HG03442 (cell line): ENCODE measurements around the gene NUDCD2.
A peak's percentile ranks its signal among the peaks of the same experiment; 100 is the strongest.

Source experiments
- ATAC-seq: cut with Tn5 transposase; IDR thresholded peaks from one replicate; pipeline ENCODE4 v1.9.1; 2021; ENCODE audit warnings: mild to moderate bottlenecking, moderate library complexity; ENCODE audit not compliant: unreplicated experiment

NUDCD2 gene, protein sequence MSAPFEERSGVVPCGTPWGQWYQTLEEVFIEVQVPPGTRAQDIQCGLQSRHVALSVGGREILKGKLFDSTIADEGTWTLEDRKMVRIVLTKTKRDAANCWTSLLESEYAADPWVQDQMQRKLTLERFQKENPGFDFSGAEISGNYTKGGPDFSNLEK

DNA sequence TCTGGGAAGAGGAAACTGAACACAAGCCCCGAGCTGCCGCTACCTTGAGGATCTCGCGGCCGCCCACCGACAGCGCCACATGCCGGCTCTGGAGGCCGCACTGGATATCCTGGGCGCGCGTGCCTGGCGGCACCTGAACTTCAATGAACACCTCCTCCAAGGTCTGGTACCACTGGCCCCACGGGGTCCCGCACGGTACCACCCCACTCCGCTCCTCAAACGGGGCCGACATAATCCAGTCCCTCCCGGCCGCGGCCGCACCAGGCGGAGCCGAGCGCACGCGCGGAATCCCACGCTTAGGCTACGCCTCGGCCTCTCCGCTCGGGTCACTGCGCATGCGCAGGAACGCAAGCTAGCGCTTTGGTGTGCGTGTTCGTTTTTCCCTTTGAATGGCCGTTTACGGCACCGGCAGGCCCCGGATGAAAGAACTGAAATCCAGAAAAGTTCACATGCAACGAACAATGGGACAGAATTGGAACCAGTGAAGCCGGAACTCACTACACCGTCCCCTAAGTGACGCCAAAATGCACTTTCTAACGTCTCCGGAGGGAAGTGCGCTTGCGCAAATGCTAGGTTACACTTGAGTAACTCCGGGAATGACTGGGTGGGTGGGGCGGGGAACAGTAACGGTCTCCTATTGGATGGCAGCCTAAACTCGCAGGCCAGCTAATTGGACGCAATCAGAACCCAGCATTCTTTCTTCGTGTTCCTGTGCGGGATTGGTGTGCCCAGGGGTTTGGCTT lies at the start of gene NUDCD2:
NUDCD2 (minus strand) TSS at position 284 of the 743 bp plus-strand sequence; CDS start at position 232, 52 bp downstream.
- ATAC-seq, result peak; percentile 78

DNA sequence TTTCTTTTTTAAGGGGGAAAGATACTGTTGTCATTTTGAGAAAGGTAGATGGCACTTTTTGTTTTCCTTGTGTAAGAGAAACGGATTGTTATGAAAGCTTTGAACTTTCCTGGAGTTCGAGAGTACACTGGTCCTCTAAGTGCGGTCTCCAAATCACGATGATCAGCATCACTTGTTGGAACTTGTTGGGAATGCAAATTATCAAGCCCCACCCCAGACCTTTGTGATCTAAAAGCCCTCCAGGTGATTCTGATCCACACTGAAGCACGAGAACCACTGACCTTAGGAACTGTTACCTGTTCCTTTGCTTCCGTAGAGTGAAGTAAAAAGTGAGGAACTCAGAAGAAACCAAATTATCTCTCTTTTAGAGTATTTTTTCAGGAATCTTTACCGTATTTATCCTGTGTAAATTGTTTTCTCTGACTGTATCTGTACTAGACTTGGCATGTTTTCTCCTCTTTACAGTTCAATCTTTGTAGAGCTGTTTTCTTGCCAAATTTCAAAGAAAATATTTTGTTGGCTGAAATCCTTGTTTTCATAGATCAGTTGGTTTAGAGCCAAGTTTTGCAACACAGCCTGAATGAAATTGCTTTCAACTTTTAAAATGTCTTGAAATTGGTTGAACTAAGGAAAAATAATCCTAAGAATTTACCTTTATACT lies 49.5 kb upstream of the NUDCD2 start:
- ATAC-seq, result no peak

GRCh38 chr5:163508753-163509152 lies 48.9 kb upstream of the NUDCD2 start:
- ATAC-seq, result no peak

GRCh38 chr5:163506726-163507125 lies 46.8 kb upstream of the NUDCD2 start:
- no peak for ATAC-seq

GRCh38 chr5:163506095-163506457 lies 46.2 kb upstream of the NUDCD2 start:
- peak; percentile 12 for ATAC-seq

- ATAC-seq, result peak; percentile 84
Measured at GRCh38 chr5:163505368-163506094, 45.6 kb upstream of the NUDCD2 start, which contains the start of gene MAT2B. Gene MAT2B (plus strand): TSS chr5:163505619. CDS start chr5:163505687, 68 bp downstream.

GRCh38 chr5:163505049-163505367 lies 45.1 kb upstream of the NUDCD2 start:
- ATAC-seq, result no peak

DNA sequence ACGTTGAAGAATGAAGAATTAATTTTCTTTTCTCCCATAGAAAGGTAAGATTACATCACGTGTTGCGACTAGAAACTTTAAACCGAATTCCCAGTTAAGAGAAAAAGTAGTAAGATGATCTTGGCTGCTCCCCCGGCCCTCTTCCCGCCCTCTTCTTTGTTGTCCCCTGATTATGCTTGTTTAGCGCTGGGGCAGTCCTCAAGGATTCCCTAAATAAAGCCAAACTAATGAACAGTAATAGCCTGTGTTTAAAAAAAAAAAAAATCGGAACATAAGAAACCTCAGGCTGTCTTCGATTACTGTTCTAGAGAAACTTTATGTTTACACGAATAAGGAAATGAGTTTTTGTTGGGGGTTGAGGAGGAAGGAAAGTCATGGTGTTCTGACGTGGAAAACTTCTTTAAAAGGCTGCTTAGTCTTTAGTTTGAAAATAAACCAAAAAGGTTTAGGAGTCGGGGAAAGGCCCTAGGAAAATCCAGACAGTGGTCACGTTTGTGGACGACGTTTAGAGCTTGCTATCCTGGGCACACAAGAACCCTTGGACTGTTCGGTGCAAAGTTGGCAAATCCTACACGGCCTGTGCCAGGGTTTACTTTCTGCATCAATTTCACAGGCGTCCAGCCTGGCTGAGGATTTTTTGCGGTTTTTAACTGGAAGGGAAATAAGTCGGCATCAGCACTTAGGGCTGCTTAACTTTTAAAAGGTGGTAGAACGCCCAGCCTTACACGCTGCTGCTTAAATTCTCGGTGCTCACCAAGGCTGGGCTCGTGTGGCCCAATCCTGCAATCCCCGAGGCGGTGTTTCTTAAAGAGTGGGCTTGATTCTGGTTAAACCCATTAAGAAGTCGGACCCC lies 44.4 kb upstream of the NUDCD2 start:
- no peak for ATAC-seq

- ATAC-seq, result peak; percentile 6
Measured at GRCh38 chr5:163503106-163504078, 43.5 kb upstream of the NUDCD2 start.

DNA sequence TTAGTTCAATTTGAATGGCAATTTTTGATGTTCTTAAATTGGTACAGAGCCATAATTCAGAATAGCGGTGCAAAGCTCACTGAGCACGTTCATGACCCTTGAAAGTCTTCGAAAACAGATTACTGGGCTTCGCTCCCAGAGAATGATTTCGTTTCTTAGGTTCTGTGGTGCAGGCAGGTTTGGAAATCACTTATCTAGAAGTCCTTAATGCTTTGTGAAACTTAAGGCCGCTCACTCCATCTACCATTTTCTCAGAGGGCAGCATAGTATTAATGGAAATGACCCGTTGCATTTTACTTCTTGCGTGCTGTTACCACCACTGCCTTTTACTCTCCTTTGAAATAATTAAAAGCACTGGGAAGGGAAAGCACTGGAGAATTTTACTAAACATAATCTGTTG lies 42.6 kb upstream of the NUDCD2 start:
- ATAC-seq, result no peak

GRCh38 chr5:163498886-163499285 lies 39.0 kb upstream of the NUDCD2 start:
- no peak for ATAC-seq

DNA sequence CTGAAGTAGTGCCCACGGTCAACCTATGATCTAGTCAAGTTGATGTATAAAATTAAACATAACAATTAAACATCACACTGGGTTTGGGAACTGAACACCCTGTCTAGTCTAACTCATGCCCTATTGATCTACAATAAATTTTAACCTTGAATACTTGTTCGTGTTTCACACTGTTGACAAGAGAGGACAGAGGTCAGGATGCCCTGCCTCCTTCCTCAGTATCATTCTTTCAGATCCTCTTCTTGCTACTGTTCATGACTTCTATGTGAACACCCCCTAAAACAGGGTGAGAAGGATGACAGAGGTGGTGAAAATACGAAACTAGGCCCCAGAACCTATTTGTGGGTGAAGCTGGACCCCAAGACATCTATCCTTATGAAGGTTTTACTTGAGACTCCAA lies 37.4 kb upstream of the NUDCD2 start:
- ATAC-seq, result peak; percentile 56

DNA sequence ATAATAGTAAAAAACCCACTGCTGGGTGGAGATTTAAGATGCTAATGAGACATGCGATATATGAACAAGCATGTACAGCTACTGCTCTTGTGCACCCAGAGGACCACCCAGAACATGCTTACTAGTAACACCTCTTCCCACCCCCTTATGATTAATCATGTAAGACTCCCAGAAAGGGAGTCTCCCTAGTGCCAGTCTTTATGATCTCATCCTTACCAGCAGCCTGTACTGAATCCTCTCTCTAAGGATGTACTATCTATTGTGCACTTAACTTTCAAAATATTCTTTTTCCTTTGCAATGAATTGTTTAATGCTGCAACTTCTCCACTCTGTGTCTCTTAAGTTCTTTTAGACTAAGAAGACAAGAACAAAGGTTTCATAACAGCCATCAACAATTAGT lies 36.4 kb upstream of the NUDCD2 start:
- ATAC-seq, result no peak

GRCh38 chr5:163489745-163490075 lies 29.8 kb upstream of the NUDCD2 start:
- no peak for ATAC-seq

DNA sequence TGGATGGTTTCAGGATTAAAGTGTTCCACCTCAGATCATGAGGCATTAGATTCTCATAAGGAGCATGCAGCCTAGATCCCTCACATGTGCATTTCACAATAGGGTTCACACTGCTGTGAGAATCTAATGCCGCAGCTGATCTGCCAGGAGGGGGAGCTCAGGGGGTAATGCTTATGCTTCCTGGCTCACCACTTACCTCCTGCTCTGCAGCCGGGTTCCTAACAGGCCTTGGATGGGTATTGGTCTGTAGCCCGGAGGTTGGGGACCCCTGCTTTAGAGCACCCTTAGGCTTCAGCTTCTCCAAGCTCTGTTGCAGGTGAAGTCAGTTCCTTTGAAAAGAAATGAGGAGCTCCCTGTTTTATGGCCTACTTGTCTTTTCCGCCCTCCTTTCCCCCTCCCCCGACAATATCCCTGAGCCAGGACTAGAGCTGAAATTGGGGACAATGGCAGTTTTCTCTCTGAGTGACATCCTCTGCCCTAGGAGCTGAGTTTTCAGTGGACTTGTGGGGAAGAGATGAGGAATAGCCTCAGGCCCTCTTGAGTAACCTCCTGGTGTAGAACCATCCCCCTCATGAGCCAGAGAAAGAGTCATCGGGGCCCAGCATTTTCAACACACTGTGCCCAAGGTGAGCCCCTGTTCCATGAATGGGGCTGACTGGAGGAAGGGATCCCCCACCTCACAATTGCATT lies 29.3 kb upstream of the NUDCD2 start:
- no peak for ATAC-seq

DNA sequence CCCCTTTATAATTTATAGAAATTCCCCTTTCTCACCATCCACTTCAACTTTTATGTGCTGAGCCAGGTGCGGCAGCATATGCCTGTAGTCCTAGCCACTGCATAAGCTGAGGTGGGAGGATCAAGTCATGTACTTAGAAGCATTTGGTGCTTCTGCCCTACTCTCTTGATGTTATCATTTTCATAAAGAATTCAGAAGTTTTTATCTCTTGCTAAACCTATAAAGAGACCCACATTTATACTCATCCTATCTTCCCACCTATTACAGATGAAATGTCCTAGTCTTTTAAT lies 19.0 kb upstream of the NUDCD2 start:
- no peak for ATAC-seq

DNA sequence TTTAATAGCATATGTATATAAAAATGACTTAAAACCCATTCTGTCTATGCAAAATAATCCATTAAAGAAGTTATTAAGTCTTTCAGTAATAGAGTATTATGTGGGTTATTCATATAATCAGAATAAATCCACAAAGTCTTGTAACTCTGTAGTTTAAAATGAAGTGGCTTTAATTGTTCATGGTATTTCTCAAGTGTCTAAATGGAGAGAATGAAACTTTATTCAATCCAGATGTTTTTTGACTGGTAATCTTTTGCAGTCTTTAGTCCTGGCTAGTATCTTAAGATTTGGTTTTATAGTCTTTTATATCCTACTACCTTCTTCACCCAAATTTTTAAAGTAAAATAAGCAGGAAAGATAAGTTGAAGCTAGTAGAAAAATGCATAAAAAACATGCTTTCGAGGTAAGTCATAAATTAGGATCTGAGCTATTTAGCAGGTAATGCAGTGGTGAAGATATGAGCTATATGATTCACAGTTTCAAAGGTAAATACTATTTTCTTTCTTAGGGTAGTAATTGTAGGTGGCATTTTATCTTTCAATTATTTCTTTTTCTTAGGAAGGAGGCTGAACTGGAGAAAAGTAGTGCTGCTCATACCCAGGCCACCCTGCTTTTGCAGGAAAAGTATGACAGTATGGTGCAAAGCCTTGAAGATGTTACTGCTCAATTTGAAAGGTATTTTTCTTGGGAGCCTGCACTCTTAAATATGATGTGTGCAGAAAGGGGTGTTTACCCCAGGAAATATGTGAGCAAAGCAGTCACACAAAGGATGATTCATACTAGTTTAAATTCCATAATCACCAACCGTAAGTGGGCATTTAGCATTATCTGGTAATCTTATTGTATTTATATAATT lies 18.5 kb upstream of the NUDCD2 start:
- no peak for ATAC-seq

GRCh38 chr5:163475411-163475810 lies 15.5 kb upstream of the NUDCD2 start:
- ATAC-seq, result no peak
